Neural progenitor cell (in vitro differentiated cells): Measurements from ENCODE around the gene DYNLT2. TPM values are rescaled to one million over a fixed set of nuclear protein-coding genes. Genes with fewer than 3 reads are reported as not detected.

ENCODE experiments used
- DNase-seq: peaks from one replicate; pipeline ENCODE4 v3.0.0-alpha.2; 2016; ENCODE audit warnings: low spot score
- H2AFZ ChIP-seq: fragments of 200-600 bp; sonication (generic); replicated peaks from 2 replicates; pipeline ENCODE4 v1.6.1; 2016; ENCODE audit warnings: antibody characterized with exemption
- H3F3A ChIP-seq: fragments of 200-600 bp; sonication (generic); 2 replicates; pipeline ENCODE4 v1.6.1; 2016; ENCODE audit warnings: antibody characterized with exemption, low read depth
- H3K27ac ChIP-seq: fragments of 200-600 bp; sonication (generic); 2 replicates; pipeline ENCODE4 v1.5.1; 2016; ENCODE audit warnings: mild to moderate bottlenecking
- H3K27me3 ChIP-seq: fragments of 200-600 bp; sonication (generic); 2 replicates; pipeline ENCODE4 v1.6.1; 2016; ENCODE audit warnings: mild to moderate bottlenecking, moderate library complexity
- H3K36me3 ChIP-seq: fragments of 200-600 bp; sonication (generic); 2 replicates; pipeline ENCODE4 v1.5.1; 2016
- H3K4me1 ChIP-seq: fragments of 200-600 bp; sonication (generic); 2 replicates; pipeline ENCODE4 v1.6.1; 2016; ENCODE audit warnings: mixed run types
- H3K4me2 ChIP-seq: fragments of 200-600 bp; sonication (generic); 2 replicates; pipeline ENCODE4 v1.6.1; 2016
- H3K4me3 ChIP-seq: fragments of 200-600 bp; sonication (generic); 2 replicates; pipeline ENCODE4 v1.5.1; 2016
- H3K79me2 ChIP-seq: fragments of 200-600 bp; sonication (generic); 2 replicates; pipeline ENCODE4 v1.6.1; 2016; ENCODE audit warnings: low read depth
- H3K9ac ChIP-seq: fragments of 200-600 bp; sonication (generic); 2 replicates; pipeline ENCODE4 v1.6.1; 2016
- H3K9me3 ChIP-seq: fragments of 200-600 bp; sonication (generic); 2 replicates; pipeline ENCODE4 v1.5.1; 2016; ENCODE audit warnings: low read depth
- H4K20me1 ChIP-seq: fragments of 200-600 bp; sonication (generic); 2 replicates; pipeline ENCODE4 v1.6.1; 2016; ENCODE audit warnings: low read depth
- H3K27ac Mint-ChIP-seq: 3 replicates; pipeline ENCODE4 v1.8.0; 2021; ENCODE audit warnings: mixed read lengths
- H3K27me3 Mint-ChIP-seq: 2 replicates; pipeline ENCODE4 v1.8.0; 2022; ENCODE audit warnings: low read depth, mild to moderate bottlenecking, inconsistent platforms, moderate library complexity, mixed read lengths; ENCODE audit not compliant: insufficient read depth
- H3K36me3 Mint-ChIP-seq: 3 replicates; pipeline ENCODE4 v1.8.0; 2021; ENCODE audit warnings: mixed read lengths
- H3K4me1 Mint-ChIP-seq: 3 replicates; pipeline ENCODE4 v1.8.0; 2021; ENCODE audit warnings: mixed read lengths
- H3K4me3 Mint-ChIP-seq: 3 replicates; pipeline ENCODE4 v1.8.0; 2021; ENCODE audit warnings: mild to moderate bottlenecking, moderate library complexity, mixed read lengths
- H3K9me3 Mint-ChIP-seq: 3 replicates; pipeline ENCODE4 v1.8.0; 2020; ENCODE audit warnings: mixed read lengths
- CTCF ChIP-seq: fragments of 200-600 bp; sonication (generic); IDR thresholded peaks from 2 replicates; pipeline ENCODE4 v1.5.1; 2017; ENCODE audit warnings: antibody characterized with exemption, mild to moderate bottlenecking
- EZH2 ChIP-seq: fragments of 200-600 bp; sonication (generic); IDR thresholded peaks from 2 replicates; pipeline ENCODE4 v1.6.1; 2017; ENCODE audit warnings: antibody characterized with exemption, mild to moderate bottlenecking, moderate library complexity
- EZH2phosphoT487 ChIP-seq: fragments of 200-600 bp; sonication (generic); IDR thresholded peaks from 2 replicates; pipeline ENCODE4 v1.6.1; 2017; ENCODE audit warnings: antibody characterized with exemption
- total RNA-seq: library from RNA; depleted of rRNA; stranded (reverse); fragments of >200 nt; gene quantifications from 2 replicates; pipeline ENCODE4 v1.2.3, GENCODE V29; 2015; ENCODE audit warnings: low replicate concordance

Gene DYNLT2, protein sequence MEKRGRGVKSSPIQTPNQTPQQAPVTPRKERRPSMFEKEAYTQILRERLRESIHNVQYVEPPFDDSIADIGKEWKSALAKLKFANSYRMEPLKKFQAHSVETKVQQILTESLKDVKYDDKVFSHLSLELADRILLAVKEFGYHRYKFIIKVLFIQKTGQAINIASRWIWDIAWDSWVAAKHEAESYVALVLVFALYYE
- 3.3 and 4.7 TPM in 2 replicates for total RNA-seq

DNA sequence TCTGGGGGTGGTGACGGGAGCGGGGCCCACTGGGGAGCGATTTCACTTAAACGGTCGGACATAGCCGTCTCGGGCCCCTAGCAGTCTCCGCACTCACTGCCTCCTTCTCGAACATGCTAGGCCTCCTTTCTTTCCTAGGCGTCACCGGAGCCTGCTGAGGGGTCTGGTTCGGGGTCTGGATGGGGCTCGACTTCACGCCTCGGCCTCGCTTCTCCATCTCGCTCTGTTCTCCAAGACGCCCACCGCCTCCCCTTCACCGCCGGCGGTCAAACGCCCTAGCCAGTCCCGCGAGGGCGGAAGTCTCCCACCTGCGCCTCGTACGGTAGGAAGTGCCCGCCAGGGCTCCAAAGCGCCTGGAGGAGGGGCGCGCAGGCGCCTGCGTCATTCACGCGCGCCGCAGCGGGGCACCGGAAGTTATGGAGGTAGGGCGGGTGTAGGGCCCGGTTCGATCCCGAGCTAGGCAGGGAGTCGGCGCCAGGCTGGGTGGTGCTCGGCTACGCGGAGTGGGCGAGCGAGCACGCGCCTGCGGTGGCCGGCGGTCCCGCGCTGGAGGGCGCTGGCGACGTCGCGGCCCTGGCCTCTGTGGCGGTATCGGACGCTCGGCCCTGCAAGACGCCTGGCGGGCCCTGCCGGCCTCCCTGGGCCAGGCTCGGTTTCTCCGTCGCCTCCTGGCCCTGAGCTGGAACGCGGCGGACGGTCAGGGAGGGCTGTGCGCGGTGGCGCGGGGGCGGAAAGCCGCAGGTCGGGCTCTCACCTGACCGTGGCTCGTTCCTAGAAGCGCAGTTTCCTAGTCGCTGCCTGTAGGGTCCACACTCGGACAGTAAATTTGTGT is at the start of gene DYNLT2, which contains the start of gene ERMARD:
Gene DYNLT2 (minus strand): TSS at position 331 of the 832 bp plus-strand sequence. CDS start 114 bp downstream, at position 217.
Gene ERMARD (plus strand): TSS at position 381 of the 832 bp plus-strand sequence. CDS start 36 bp downstream, at position 417.
- H3K36me3 Mint-ChIP-seq: peaks cover 9% of the 10 kb centered on the region
- peaks cover 2% of the 10 kb centered on the region for H3K27me3 Mint-ChIP-seq

GRCh38 chr6:169800668-169801395 is 49.5 kb upstream of the DYNLT2 start:
- Histone ChIP-seq H3K27me3 (peaks cover 7% of the 10 kb centered on the region), H3K4me3 (no peak overlapping the region), H4K20me1 (no peaks in the 10 kb centered on the region), H3K4me1 (peaks cover 24% of the 10 kb centered on the region), H3F3A (peaks cover 12% of the 10 kb centered on the region), H3K27ac (no peak overlapping the region), H2AFZ (peak overlapping the region; percentile 72), H3K4me2 (peak overlapping the region; percentile 27), H3K9ac (no peak overlapping the region), H3K36me3 (no peaks in the 10 kb centered on the region), H3K79me2 (no peaks in the 10 kb centered on the region), H3K9me3 (no peaks in the 10 kb centered on the region)
- no peak for DNase-seq
- Mint-ChIP-seq H3K4me1 (peaks cover 38% of the 10 kb centered on the region), H3K4me3 (no peak overlapping the region), H3K9me3 (peaks cover 2% of the 10 kb centered on the region), H3K27ac (peak overlapping the region; percentile 58), H3K27me3 (peaks cover 10% of the 10 kb centered on the region), H3K36me3 (no peaks in the 10 kb centered on the region)
- TF ChIP-seq CTCF: no peak
- TF ChIP-seq EZH2: no peak
- TF ChIP-seq EZH2phosphoT487: no peak

More for the DNA sequence above, at the start of gene DYNLT2, which contains the start of gene ERMARD:
- H3K4me1 Mint-ChIP-seq: peaks cover 43% of the 10 kb centered on the region
- DNase-seq: peak; percentile 98
- Histone ChIP-seq H3K4me3 (peak within 1 kb of the TSS; percentile 90), H3K4me2 (peak within 1 kb of the TSS; percentile 96), H3K27me3 (no peaks in the 10 kb centered on the region), H3K9ac (peak within 1 kb of the TSS; percentile 95), H4K20me1 (no peaks in the 10 kb centered on the region), H3F3A (peaks cover 21% of the 10 kb centered on the region), H2AFZ (peak within 1 kb of the TSS; percentile 78), H3K9me3 (no peaks in the 10 kb centered on the region), H3K36me3 (no peaks in the 10 kb centered on the region), H3K27ac (peak within 1 kb of the TSS; percentile 97), H3K79me2 (peaks cover 38% of the 10 kb centered on the region), H3K4me1 (peaks cover 16% of the 10 kb centered on the region)
- peak within 1 kb of the TSS; percentile 99 for H3K4me3 Mint-ChIP-seq
- H3K9me3 Mint-ChIP-seq: peaks cover 1% of the 10 kb centered on the region
- TF ChIP-seq CTCF (peak; percentile 21), EZH2 (peak; percentile 45), EZH2phosphoT487 (no peak)
- peak within 1 kb of the TSS; percentile 99 for H3K27ac Mint-ChIP-seq

DNA sequence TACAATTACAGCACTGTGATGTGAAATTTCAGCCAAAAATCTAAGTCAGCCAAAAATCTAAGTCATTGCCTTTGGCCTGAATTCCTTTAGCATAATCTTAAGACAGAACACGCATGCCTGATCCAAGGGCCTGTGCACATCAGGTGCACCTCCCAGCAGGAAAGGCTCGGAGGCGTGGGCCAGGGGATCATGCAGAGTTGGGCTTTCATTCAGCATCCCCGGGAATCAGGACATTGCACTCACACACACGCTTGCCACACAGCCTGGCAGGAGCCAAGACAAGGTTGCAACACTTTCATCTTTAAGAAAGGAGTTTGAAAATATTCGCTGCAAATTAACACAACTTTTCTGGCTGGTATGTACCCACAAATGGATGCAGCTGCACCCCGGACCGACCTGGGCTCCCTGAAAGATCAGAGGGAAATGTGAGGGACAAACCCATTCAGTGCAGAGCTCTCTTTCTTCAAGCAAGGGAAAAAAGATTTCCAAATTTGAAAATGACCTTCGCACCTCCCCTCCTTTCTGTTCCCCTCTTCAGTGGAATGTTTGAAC is 48.8 kb upstream of the DYNLT2 start:
- no peaks in the 10 kb centered on the region for H3K36me3 ChIP-seq
- peaks cover under 1% of the 10 kb centered on the region for H3K27me3 ChIP-seq
- no peak for DNase-seq
- no peak overlapping the region for H3K4me2 ChIP-seq
- Mint-ChIP-seq H3K9me3 (peaks cover 2% of the 10 kb centered on the region), H3K27me3 (peaks cover 5% of the 10 kb centered on the region), H3K4me3 (no peak overlapping the region), H3K27ac (peak overlapping the region; percentile 33), H3K36me3 (no peaks in the 10 kb centered on the region), H3K4me1 (peaks cover 40% of the 10 kb centered on the region)
- no peaks in the 10 kb centered on the region for H3K79me2 ChIP-seq
- no peak overlapping the region for H3K4me3 ChIP-seq
- H3K9me3 ChIP-seq: no peaks in the 10 kb centered on the region
- H2AFZ ChIP-seq: no peak overlapping the region
- TF ChIP-seq EZH2phosphoT487: no peak
- no peak for TF ChIP-seq CTCF
- TF ChIP-seq EZH2: no peak
- H3K27ac ChIP-seq: no peak overlapping the region
- H3K9ac ChIP-seq: no peak overlapping the region
- H3K4me1 ChIP-seq: peaks cover 24% of the 10 kb centered on the region
- peaks cover 12% of the 10 kb centered on the region for H3F3A ChIP-seq
- no peaks in the 10 kb centered on the region for H4K20me1 ChIP-seq
